ENCODE measurements around the gene COL15A1.

The COL15A1 gene

DNA sequence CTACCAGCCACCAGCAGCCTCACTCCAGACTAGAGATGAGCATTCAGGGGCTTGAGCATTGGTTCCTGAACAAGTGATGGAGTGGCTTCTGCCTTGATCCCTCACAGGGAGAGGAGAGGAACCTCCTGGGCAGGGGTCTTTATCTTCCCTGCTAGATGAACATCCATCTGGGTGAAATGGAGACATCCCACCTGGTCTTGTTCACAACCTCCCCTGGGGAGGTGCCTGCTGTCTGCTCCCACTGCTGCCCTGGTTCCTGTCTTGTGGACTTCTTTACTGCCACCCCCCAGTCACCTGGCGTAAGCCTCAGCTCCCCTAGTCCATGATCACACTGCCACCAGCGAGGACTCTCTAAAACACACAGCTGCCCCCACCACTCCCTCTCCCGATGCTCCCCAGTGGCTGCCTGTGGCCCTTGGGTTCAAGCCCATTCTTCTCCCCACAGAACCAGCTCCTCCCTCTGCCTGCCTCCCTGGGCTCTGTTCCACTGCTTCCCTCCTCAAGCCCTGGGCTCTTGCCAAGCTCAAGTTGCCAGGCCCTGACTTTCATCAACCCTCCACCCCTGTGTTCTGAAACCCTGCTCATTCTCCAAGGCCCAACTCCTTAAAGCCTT, 51.5 kb downstream of the COL15A1 start:
- DNase-seq (ENCODE audit: low read depth, low spot score): no peak
- in situ Hi-C loops (cut with HindIII; ENCODE audit: low sequenced_read_pairs): no loop called here
- TF ChIP-seq, protein P1, sequence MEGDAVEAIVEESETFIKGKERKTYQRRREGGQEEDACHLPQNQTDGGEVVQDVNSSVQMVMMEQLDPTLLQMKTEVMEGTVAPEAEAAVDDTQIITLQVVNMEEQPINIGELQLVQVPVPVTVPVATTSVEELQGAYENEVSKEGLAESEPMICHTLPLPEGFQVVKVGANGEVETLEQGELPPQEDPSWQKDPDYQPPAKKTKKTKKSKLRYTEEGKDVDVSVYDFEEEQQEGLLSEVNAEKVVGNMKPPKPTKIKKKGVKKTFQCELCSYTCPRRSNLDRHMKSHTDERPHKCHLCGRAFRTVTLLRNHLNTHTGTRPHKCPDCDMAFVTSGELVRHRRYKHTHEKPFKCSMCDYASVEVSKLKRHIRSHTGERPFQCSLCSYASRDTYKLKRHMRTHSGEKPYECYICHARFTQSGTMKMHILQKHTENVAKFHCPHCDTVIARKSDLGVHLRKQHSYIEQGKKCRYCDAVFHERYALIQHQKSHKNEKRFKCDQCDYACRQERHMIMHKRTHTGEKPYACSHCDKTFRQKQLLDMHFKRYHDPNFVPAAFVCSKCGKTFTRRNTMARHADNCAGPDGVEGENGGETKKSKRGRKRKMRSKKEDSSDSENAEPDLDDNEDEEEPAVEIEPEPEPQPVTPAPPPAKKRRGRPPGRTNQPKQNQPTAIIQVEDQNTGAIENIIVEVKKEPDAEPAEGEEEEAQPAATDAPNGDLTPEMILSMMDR (IDR thresholded peaks at IDR 0.05; ENCODE audit: low read depth, low read length): no peak
- H3K4me3 ChIP-seq (ENCODE audit: low read depth, low read length): no peak overlapping the region

- TF ChIP-seq, protein P1 (IDR thresholded peaks at IDR 0.05; ENCODE audit: low read depth, low read length): no peak
- DNase-seq (ENCODE audit: low read depth, low spot score): no peak
- in situ Hi-C loops (cut with HindIII; ENCODE audit: low sequenced_read_pairs): no loop called here
- H3K4me3 ChIP-seq (ENCODE audit: low read depth, low read length): no peak overlapping the region
Observed at GRCh38 chr9:98995971-98996504, 52.3 kb downstream of the COL15A1 start.

GRCh38 chr9:98997604-98998003, 53.9 kb downstream of the COL15A1 start:
- DNase-seq (ENCODE audit: low read depth, low spot score): peak; percentile 70
- in situ Hi-C loops (cut with HindIII; ENCODE audit: low sequenced_read_pairs): no loop called here
- no peak overlapping the region for H3K4me3 ChIP-seq (ENCODE audit: low read depth, low read length)
- TF ChIP-seq, protein P1 (IDR thresholded peaks at IDR 0.05; ENCODE audit: low read depth, low read length): no peak

DNA sequence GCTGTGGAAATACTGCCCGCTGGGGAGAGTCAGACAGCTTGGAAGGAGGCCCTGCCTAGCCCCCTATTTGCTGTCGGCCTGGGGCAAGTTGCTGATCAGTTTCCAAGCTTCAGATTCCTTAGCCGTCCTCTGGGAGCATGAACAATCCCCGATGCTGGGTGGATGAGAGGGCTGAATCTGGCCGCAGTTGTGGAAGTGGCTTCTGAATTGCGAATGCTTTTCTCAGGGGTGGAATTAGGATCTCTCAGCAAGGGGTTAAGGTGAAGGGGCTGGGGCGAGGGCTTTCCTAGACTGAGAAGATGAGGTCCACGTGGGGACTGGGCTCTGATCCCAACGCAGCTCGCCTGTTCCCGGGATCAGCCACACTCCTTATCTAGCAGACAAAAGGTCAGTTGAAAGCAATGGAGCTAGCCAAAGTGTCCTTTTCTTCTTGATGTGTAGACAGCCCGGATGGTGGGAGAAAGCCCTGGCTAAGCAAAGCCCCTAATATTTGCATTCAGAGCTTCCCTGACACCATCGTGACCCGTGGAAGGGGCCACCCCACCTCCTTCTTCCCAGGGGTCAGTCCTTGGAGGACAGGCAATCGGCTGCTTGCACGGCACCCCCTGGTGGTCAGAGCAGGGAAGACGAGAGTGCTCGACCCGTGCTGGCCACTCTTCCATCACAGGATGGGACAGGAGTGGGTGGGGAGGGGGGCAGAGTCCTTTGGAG, 54.9 kb downstream of the COL15A1 start:
- no peak overlapping the region for H3K4me3 ChIP-seq (ENCODE audit: low read depth, low read length)
- in situ Hi-C loops (cut with HindIII; ENCODE audit: low sequenced_read_pairs): no loop called here
- peak; percentile 72 for DNase-seq (ENCODE audit: low read depth, low spot score)
- TF ChIP-seq, protein P1 (IDR thresholded peaks at IDR 0.05; ENCODE audit: low read depth, low read length): peak; percentile 90

DNA sequence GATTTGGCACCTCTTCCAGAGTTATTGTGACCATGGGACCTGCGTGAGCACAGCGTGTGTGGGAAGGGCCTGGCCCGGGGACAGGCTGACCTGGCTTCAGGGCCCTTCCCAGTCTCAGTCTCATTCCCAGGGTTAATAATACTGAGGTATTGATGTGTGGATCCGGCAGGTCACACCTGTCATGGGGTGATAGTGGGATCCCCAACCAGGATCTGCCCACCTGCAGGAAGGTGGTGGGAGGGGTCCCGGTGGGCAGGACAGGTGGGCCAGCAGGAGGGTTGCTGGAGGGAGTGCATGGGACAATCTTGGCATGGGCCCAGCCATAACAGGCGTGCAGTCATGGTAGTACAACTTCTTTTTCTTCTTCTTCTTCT, 55.4 kb downstream of the COL15A1 start:
- DNase-seq (ENCODE audit: low read depth, low spot score): no peak
- no peak overlapping the region for H3K4me3 ChIP-seq (ENCODE audit: low read depth, low read length)
- in situ Hi-C loops (cut with HindIII; ENCODE audit: low sequenced_read_pairs): no loop called here
- TF ChIP-seq, protein P1 (IDR thresholded peaks at IDR 0.05; ENCODE audit: low read depth, low read length): no peak

GRCh38 chr9:99000476-99001395, 57.0 kb downstream of the COL15A1 start:
- TF ChIP-seq, protein P1 (IDR thresholded peaks at IDR 0.05; ENCODE audit: low read depth, low read length): peak; percentile 82
- peak; percentile 76 for DNase-seq (ENCODE audit: low read depth, low spot score)
- no peak overlapping the region for H3K4me3 ChIP-seq (ENCODE audit: low read depth, low read length)
- in situ Hi-C loops (cut with HindIII; ENCODE audit: low sequenced_read_pairs): loop anchor here (25.0 kb wide), 1 partner anchor 137 kb away; no protein-coding TSS in a partner anchor
